H1 (cell line): ENCODE measurements around the gene CLIC3. TPM values are rescaled to one million over a fixed set of nuclear protein-coding genes. Genes with fewer than 3 reads are reported as not detected.

Experiments
- SP1 ChIP-seq: IDR thresholded peaks from 2 replicates; pipeline ENCODE4 v1.6.1; 2011; ENCODE audit warnings: low read depth, low read length
- TEAD4 ChIP-seq: IDR thresholded peaks from 2 replicates; pipeline ENCODE4 v1.6.1; 2012; ENCODE audit warnings: low read depth, low read length, inconsistent platforms, mixed read lengths
- polyA plus RNA-seq, 7 experiments: library from polyadenylated mRNA; depleted of rRNA in 3 of 7; stranded (reverse) in 5 of 7; unstranded in 2 of 7; fragments of >200 nt in 5 of 7; fragments of 200-250 nt in 2 of 7; gene quantifications; 1 replicate in 5 of 7; 2 replicates in 1 of 7; 4 replicates in 1 of 7; pipeline versions ENCODE4 v1.2.1 to v1.2.3, GENCODE V29; 2011 to 2013; ENCODE audit warnings: missing spikeins in 2 of 7, mixed read lengths in 2 of 7
- total RNA-seq: library from RNA; stranded (reverse); fragmentation: NEBNext Ultra II Directional; extraction: Animal tissue kit (Norgen Biotek cat#: 25700); gene quantifications from 2 replicates; pipeline ENCODE4 v1.2.1, GENCODE V29; 2021

CLIC3 gene
- total and polyA plus RNA-seq, 2 of the 8 experiments (the other 6 are each of a cell fraction or from before 2014, with no cell fraction given): 0.12 TPM; not detected in 1

GRCh38 chr9:136996361-136997292 is at the start of gene CLIC3 (continued):
- peak; percentile 4; the same call in 1 of the 2 replicates for TF ChIP-seq TEAD4
- no peak for TF ChIP-seq SP1
